NCI-H2227 treated with DMSO at 0.1 percent for 48 hours (cell line): Measurements from ENCODE around the gene NOTCH3.
A peak's percentile ranks its signal among the peaks of the same experiment; 100 is the strongest.

Experiments used
- DNase-seq: peaks from one replicate; lab custom pipeline; 2025; lab: John Stamatoyannopoulos, UW

NOTCH3 gene

DNA sequence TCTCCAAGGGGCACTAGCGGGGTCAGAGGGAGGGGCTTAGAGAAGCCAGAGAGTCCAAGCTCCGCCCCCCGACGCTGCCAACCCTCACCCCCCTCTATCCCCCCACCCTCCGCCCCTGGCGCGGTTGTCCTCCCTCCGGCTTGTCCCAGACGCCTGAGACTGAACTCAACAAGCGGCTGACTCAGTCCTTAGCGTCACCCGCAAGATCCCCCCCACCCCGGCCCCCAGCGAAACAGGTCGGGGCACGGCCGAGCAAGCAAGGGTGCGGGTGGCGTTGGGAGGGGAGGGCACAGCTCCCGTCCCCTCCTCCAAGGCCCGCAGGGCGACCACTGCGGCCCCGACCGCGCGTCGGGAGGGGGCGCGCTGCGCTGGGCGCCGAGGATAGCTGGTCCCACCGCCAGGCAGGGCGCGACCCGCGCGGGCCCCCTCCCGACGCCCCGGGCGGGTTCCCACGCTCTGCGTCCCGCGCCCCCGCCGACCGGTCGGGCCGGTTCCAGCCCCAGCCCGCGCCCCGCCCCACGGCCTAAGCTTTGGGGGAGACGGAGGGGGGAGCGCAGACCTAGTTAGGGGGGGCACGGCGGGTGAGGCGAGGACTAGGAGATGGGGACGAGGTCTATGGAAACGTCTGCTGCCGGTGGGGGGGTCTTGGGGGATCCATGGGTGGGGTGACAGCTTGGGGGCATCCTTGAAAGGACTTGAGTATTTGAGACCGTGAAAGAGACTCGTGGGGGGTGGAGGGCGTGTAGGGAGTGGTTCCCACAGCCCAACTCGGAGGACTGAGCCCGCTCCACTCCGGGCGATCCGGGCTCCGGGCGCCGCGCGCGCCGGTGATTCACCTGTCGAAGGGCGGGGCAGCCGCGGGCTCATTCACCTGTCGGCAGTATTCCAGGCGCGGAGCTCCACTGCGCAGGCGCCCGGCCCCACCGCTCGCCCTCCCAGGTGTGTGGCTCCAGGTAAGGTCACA, 5.1 kb downstream of the NOTCH3 start:
- DNase-seq, result peak; percentile 14

DNA sequence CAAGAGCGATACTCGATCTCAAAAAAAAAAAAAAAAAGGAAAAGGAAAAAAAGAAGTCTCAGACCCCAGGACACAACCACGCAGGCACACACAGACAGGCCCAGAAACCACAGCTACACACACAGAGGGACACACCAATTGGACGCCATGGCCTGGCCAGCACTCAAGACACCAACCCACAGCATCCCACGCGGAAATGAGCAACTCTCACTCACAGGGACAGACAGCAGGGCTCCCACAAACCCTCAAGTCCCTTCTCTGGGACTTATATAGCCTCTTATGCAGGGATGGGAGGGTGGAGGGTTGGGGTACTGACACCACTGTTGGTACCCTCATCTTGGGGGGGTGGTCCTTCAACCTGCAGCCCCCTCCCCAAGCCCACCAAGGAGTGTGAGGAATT, 5.9 kb downstream of the NOTCH3 start:
- no peak for DNase-seq

DNA sequence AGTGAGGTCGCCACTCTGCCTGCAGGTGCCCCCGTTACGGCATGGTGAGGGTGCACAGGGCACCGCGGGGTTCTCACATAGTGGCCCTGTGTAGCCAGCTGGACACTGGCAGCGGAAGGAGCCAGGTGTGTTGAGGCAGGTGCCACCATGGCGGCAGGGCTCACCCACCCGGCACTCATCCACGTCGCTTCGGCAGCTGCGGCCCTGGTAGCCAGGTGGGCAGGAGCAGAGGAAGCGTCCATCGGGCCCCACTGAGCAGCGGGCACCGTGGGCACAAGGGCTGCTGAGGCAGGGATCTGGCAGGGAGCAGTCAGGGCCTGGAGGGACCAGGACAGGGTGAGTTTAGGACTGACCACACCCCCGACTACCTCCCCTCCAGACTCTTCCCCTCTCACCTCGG, 8.8 kb downstream of the NOTCH3 start:
- no peak for DNase-seq

- no peak for DNase-seq
These were observed 9.3 kb downstream of the NOTCH3 start for GRCh38 chr19:15191514-15191913.

DNA sequence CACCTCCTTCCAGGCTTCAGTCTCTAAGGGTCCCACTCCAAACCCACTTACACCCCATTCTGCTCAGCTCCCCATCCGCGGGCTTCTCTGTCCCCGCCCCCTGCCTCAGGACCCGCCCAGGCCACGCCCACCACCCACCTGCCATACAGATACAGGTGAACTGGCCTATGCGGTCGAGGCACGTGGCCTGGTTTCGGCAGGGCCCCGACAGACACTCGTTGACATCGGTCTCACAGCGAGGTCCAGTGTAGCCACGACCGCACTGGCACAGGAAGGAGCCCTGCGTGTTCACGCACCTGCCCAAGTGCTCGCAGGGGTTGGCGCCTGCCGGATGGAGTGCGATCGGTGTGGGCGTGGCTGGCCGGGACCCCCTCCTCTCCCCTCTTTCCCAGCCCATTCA, 11.9 kb downstream of the NOTCH3 start:
- no peak for DNase-seq

DNA sequence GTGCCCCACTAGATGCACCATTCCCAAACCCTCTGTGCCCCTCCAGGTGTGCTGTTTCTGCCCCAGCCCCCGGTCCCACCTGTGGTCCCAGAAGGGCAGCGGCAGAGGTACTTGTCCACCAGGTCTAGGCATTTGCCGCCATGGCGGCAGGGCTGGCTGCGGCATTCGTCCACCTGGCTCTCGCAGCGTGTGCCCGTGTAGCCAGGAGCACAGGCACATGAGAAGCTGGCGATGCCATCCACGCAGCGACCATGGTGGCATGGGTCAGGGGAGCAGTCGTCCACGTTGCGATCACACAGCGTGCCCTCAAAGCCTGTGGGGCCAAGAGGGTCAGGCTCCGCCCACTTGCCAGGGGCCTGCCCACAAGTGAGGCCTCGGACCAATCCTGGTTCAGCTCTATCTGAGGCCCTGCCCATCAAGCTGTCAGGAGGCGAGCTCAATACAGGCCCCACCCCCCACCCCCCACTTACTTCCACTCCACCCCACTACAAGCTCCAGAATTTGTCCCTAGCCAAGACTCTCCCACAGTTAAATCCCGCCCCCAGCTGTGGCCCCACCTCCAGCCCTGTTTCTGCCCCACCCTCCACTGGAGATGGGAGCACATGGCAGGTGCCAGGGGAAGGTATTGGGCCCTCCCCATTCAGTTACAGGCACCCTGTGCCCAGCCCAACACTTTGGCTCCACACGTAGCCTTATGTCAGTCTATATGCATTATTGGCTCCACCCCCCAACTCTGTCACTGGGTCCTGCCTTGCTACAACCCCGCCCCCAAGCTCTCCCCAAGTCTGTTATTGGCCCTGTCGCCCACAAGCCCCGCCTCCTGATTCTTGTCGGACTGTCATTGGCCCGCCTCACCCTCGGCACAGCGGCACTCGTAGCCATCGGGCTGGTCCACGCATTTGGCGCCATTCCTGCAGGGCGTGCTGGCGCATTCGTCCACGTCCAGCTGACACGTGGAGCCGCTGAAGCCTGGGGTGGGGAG, 13.5 kb downstream of the NOTCH3 start:
- no peak for DNase-seq

DNA sequence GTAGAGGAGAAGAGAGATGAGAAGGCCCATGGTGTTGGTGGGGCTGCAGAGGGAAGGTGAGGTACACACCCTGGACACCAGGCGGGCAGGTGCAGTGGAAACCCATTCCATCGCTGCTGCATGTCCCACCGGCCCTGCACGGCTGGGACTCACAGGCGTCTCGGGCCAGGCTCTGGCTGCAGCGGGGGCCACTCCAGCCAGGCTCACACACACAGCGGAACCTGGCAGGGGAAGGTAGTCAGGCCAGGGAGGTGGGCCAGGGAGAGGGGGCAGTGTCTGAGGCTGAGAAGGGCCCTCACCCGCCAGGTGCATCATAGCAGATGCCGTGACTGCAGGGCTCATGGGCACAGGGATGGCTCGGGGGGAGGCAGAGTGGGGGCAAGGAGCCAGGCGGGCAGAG, 15.6 kb downstream of the NOTCH3 start:
- DNase-seq, result no peak

GRCh38 chr19:15184776-15185175, 16.0 kb downstream of the NOTCH3 start:
- no peak for DNase-seq

GRCh38 chr19:15181394-15181793, 19.4 kb downstream of the NOTCH3 start:
- DNase-seq, result no peak

GRCh38 chr19:15180451-15181390, 20.1 kb downstream of the NOTCH3 start:
- DNase-seq, result peak; percentile 53

DNA sequence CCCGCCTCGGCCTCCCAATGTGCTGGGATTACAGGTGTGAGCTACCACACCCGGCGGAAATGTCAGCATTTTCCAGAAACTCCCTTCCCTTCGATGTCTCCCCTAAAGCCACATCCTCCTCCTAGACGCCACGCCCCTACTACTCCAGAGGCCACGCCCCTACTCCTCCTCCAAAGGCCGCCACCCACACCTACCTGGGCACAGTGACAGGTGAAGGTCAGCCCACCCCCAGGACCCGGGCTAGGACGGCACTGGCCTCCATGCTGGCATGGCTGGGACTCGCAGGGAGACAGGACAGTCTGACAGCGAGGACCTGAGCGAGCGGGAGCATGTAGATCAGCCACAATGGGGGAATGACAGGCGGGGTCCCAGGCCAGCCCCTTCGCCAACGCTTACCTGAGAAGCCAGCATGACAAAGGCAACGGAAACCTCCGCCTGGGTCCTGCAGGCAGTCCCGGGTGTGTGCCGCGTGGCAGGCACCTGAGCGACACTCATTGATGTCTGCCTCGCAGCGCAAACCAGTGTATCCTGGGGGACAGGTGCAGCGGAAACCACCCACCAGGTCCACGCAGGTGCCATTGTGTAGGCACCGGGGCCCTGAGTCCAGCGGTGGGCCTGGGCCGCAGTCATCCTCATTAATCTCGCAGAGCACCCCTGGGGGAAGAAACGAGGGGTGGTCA, 22.0 kb downstream of the NOTCH3 start:
- no peak for DNase-seq

DNA sequence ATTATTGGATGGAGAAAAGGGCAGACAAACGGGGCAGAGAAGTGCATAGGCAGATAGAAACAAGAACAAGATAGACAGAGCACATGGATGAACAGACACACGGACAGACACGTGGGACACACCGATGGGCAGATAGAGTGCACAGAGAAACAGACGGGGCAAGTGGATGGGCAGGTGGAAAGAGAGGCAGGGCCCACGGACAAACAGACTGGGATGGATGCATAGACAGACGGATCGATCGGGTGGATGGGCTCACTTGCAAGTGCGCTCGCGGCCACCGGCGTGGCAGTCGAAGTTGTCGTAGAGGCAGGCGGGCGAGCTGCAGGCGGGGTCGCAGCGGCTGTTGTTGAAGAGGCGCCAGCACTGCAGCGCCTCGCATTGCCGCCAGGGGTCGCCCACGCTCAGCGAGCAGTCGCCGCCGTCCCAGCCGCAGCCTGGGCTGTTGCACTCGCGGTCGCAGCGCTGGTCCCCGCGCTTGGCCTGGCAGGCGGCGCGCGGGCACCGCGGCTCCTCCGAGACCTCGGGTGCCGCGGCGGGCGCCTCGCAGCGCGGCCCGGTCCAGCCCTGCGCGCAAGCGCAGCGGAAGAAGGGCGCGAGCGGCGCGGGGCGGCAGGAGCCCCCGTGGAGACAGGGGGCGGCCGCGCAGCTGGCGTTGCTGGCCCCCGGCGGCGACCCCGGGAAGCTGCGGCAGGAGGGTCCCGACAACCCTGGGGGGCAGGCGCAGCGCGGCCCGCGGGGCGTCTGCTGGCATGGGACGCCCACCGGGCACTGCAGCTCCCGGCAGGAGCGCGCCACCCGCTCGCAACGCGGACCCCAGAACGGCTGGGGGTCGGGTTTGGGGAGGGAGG, 23.3 kb downstream of the NOTCH3 start:
- DNase-seq, result peak; percentile 47

- no peak for DNase-seq
These were observed 25.2 kb downstream of the NOTCH3 start for GRCh38 chr19:15175609-15176008.

GRCh38 chr19:15173746-15174404, 26.9 kb downstream of the NOTCH3 start:
- no peak for DNase-seq

GRCh38 chr19:15170345-15170744, 30.4 kb downstream of the NOTCH3 start:
- no peak for DNase-seq

DNA sequence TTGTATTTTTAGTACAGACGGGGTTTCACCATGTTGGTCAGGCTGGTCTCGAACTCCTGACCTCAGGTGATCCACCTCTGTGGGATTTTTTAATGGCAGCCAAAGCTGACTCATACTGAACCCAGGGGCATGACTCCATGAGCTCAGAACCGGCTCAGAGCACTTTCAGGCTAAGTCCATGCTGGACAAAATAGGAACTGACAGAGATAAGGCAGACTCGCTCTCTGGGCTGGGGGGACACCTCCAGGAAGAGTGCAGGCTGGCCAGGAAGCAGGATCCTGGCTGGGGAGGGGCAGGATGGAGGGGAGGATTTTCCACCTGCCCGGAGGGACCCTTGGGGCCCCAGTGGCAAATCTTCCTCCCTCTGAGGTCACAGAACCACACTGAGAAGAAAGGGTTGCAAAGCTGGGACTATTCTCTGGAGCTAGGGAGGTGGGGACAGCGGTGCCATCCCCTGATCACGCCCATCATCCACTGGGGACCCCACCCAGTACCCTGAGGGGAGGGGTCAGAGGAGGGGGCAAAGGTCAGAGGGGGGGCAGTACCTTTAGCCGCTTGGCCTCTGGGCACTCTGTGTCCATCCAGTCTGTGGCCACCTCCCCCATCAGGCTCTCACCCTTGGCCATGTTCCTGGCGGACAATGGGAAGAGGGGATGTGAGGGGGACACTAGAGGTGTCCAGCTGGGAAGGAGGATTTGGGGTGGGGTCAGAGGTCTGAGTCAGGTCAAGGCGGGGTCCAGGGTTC, 31.1 kb downstream of the NOTCH3 start:
- DNase-seq, result no peak

DNA sequence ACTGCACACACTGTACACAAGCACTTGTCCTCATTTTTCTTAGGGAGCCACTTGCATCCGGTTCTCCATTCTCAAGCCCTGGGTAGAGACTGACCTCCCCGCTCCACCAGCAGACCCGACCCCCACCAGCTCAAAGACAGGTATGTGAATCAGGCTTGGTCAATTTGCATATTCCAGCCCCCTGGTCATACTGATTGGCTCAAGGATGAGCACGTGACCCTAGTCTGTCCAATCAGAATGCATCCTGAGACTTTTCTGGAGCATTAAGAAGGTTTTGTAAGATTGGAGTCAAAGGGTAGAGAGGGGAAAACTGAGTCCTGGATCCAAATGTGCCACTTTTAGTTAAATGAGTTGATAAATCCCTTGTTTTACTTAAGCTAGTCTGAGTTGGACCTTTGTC, 34.1 kb downstream of the NOTCH3 start:
- DNase-seq, result no peak
